Heart left ventricle (tissue), 13 donors: ENCODE results near the gene TOMM7.

ENCODE experiments used
- POLR2A ChIP-seq, 2 donors: fragments of 450-650 bp; IDR thresholded peaks; one replicate each; pipeline ENCODE4 v1.6.1; 2017; ENCODE audit warnings: antibody characterized with exemption in 2 of 2, mild to moderate bottlenecking in 2 of 2, moderate library complexity in 2 of 2
- TF ChIP-seq, protein P1 (sequence below), 12 donors: fragments of 200-600 bp; sonication (generic) in 4 of 12; IDR thresholded peaks; one replicate each; pipeline versions ENCODE4 v1.5.0 to v1.8.0; 2018 to 2022; ENCODE audit warnings: antibody characterized with exemption in 12 of 12, mild to moderate bottlenecking in 5 of 12
- donor health status: ischemic (EF 13 %, LVEDD 7.1; RV severe dilation, severe dysfunction).
- donor health status: DM: no; HTN: yes; CAD: no.
- donor health status: DM: no; HTN: no; CAD: no.
- donor health status: ischemic (EF 25% LVEDD 6.9; RV normal size, moderate dysfunction).
- donor health status: ischemic (EF 25% LVEDD 5.7; RV mildly dilated, moderate dysfunction).
- donor health status: ischemic (EF 35%, LVEDD 5.7; RV mildly dilated, moderate dysfunction).
- donor health status: nonischemic (EF 11% LVEDD 7.7; RV severe dilation, severe dysfunction).
- donor health status: DM: yes; HTN: yes; CAD: no.
- donor health status: PGD.
- donor health status: ischemic (EF 29% LVEDD 5.4; RV normal size, mild dysfunction).
- donor health status: nonischemic (EF 23%, LVEDD 6.1; RV moderate dilation, normal function).

DNA sequence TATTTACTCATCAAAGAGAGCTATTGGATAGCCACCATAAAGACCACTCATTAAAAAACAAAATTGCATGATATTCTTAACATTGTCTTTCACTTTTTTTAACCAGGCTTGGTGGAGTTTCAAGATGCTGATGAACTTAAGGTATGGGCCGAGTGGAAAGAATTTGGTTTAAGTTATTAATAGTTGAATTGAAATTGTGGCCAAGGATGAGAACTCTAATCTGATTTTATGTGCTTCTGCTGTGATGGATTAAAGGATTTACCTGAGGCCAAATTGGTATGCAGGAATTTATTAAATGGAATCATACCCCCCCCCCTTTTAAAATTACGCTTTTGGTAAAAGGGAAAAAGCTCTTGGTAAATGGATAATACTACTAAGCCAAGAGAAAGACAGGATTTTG lies 33.8 kb upstream of the TOMM7 start:
- TF ChIP-seq, protein P1, sequence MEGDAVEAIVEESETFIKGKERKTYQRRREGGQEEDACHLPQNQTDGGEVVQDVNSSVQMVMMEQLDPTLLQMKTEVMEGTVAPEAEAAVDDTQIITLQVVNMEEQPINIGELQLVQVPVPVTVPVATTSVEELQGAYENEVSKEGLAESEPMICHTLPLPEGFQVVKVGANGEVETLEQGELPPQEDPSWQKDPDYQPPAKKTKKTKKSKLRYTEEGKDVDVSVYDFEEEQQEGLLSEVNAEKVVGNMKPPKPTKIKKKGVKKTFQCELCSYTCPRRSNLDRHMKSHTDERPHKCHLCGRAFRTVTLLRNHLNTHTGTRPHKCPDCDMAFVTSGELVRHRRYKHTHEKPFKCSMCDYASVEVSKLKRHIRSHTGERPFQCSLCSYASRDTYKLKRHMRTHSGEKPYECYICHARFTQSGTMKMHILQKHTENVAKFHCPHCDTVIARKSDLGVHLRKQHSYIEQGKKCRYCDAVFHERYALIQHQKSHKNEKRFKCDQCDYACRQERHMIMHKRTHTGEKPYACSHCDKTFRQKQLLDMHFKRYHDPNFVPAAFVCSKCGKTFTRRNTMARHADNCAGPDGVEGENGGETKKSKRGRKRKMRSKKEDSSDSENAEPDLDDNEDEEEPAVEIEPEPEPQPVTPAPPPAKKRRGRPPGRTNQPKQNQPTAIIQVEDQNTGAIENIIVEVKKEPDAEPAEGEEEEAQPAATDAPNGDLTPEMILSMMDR (IDR thresholded peaks at IDR 0.05), result no peak
- TF ChIP-seq POLR2A (IDR thresholded peaks at IDR 0.05), result no peak
